Stimulated activated CD4-positive, alpha-beta T cell treated with anti-CD3 and anti-CD28 coated beads, Interleukin-12 subunit alpha, Interleukin-12 subunit beta, amount 100 ng/mL, for 4 hours (primary cell): ENCODE data around the gene CP.
"Not testable (repeated sequence)": the region's sequence is repeated elsewhere in the genome, so short reads cannot be mapped to it uniquely, and the experiment has no call there.

Experiments
- DNase-seq: peaks from one replicate; pipeline ENCODE4 v3.0.0-alpha.2; 2020

The CP gene

GRCh38 chr3:149226776-149227175 lies 5.1 kb upstream of the CP start:
- no peak for DNase-seq

GRCh38 chr3:149224736-149225594 lies 3.3 kb upstream of the CP start:
- DNase-seq = no peak

- no peak for DNase-seq
Measured at GRCh38 chr3:149223461-149223820, 1.8 kb upstream of the CP start.

- DNase-seq = not testable (repeated sequence)
Measured at GRCh38 chr3:149219380-149220121, 2.1 kb downstream of the CP start.

- no peak for DNase-seq
Measured at GRCh38 chr3:149217347-149217746, 4.3 kb downstream of the CP start.

- DNase-seq = no peak
Measured at GRCh38 chr3:149216193-149216869, 5.3 kb downstream of the CP start.

- DNase-seq = no peak
Measured at GRCh38 chr3:149215515-149215914, 6.1 kb downstream of the CP start.

- no peak for DNase-seq
Measured at GRCh38 chr3:149214702-149215101, 6.9 kb downstream of the CP start.

- DNase-seq = no peak
Measured at GRCh38 chr3:149212386-149212785, 9.2 kb downstream of the CP start.

- DNase-seq = no peak
Measured at GRCh38 chr3:149209431-149209830, 12.2 kb downstream of the CP start.

- DNase-seq = no peak
Measured at GRCh38 chr3:149207475-149207874, 14.2 kb downstream of the CP start.

- DNase-seq = no peak
Measured at GRCh38 chr3:149204390-149204991, 17.1 kb downstream of the CP start.

GRCh38 chr3:149203758-149204157 lies 17.9 kb downstream of the CP start:
- DNase-seq = no peak

- no peak for DNase-seq
Measured at GRCh38 chr3:149199474-149199873, 22.2 kb downstream of the CP start.

GRCh38 chr3:149198611-149199010 lies 23.0 kb downstream of the CP start:
- DNase-seq = no peak

- no peak for DNase-seq
Measured at GRCh38 chr3:149197669-149198068, 24.0 kb downstream of the CP start.

GRCh38 chr3:149196805-149197592 lies 24.6 kb downstream of the CP start:
- DNase-seq = not testable (repeated sequence)

- no peak for DNase-seq
Measured at GRCh38 chr3:149195221-149195620, 26.4 kb downstream of the CP start.

- DNase-seq = no peak
Measured at GRCh38 chr3:149188494-149188893, 33.1 kb downstream of the CP start.

GRCh38 chr3:149186721-149187120 lies 34.9 kb downstream of the CP start:
- no peak for DNase-seq

GRCh38 chr3:149186219-149186618 lies 35.4 kb downstream of the CP start:
- DNase-seq = no peak

- DNase-seq = no peak
Measured at GRCh38 chr3:149181182-149181581, 40.4 kb downstream of the CP start.
